H1 (cell line): Measurements from ENCODE around the gene CHRM4. TPM values are rescaled to one million over a fixed set of nuclear protein-coding genes. Genes with fewer than 3 reads are reported as not detected.

ENCODE experiments used
- CTCF ChIA-PET: fragments of 300-600 bp; sonication (Branson Sonifier 250); formaldehyde crosslinking; loops from one replicate; lab custom pipeline; 2021; ENCODE audit not compliant: partially characterized antibody; lab: Charles Lee
- POLR2A ChIA-PET: fragments of 300-600 bp; sonication (Branson Sonifier 250); formaldehyde crosslinking; loops from one replicate; lab custom pipeline; 2021; ENCODE audit warnings: inconsistent platforms; ENCODE audit not compliant: partially characterized antibody; lab: Charles Lee
- DNase-seq, 2 experiments: peaks; one replicate each; pipeline versions ENCODE4 v3.0.0 to v3.0.0-alpha.2; 2010 to 2022; ENCODE audit warnings: low spot score in 2 of 2, low read depth in 1 of 2, mixed read lengths in 1 of 2
- FAIRE-seq: peaks from 2 replicates; lab custom pipeline; 2011; peaks lifted over from hg19 to GRCh38; lab: Jason Lieb, UNC
- H2AFZ ChIP-seq: 2 replicates; pipeline ENCODE4 v1.8.1; 2012; ENCODE audit warnings: low read length, inconsistent platforms
- H2AK5ac ChIP-seq: 2 replicates; pipeline ENCODE4 v1.6.1; 2013; ENCODE audit warnings: low read depth, low read length
- H2BK120ac ChIP-seq: replicated peaks from 2 replicates; pipeline ENCODE3; 2013; ENCODE audit warnings: low read depth, low read length, inconsistent platforms
- H2BK12ac ChIP-seq: 2 replicates; pipeline ENCODE4 v1.6.1; 2013; ENCODE audit warnings: low read depth, low read length
- H2BK15ac ChIP-seq: 2 replicates; pipeline ENCODE4 v1.6.1; 2013; ENCODE audit warnings: low read length
- H2BK20ac ChIP-seq: 2 replicates; pipeline ENCODE4 v1.6.1; 2013; ENCODE audit warnings: low read length
- H2BK5ac ChIP-seq: 2 replicates; pipeline ENCODE4 v1.6.1; 2013; ENCODE audit warnings: low read depth, low read length
- H3K14ac ChIP-seq: 2 replicates; pipeline ENCODE4 v1.6.1; 2013; ENCODE audit warnings: inconsistent platforms; ENCODE audit not compliant: insufficient read length
- H3K18ac ChIP-seq: 2 replicates; pipeline ENCODE4 v1.6.1; 2013; ENCODE audit warnings: low read length; ENCODE audit errors: extremely low read depth
- H3K23ac ChIP-seq: 2 replicates; pipeline ENCODE4 v1.6.1; 2013; ENCODE audit warnings: inconsistent platforms; ENCODE audit not compliant: insufficient read length
- H3K23me2 ChIP-seq: 2 replicates; pipeline ENCODE4 v1.6.1; 2013; ENCODE audit warnings: low read depth, low read length
- H3K27ac ChIP-seq: 2 replicates; pipeline ENCODE4 v1.6.1; 2011; ENCODE audit warnings: low read depth, low read length, inconsistent platforms
- H3K27me3 ChIP-seq, 4 experiments: replicated peaks in 1 of 4; 1 replicate in 1 of 4; 2 replicates in 3 of 4; pipeline versions ENCODE4 v1.6.1 to v1.8.1; 2011 to 2013; ENCODE audit warnings: low read length in 3 of 4, mild to moderate bottlenecking in 3 of 4, inconsistent platforms in 2 of 4, mixed read lengths in 2 of 4, moderate library complexity in 1 of 4; ENCODE audit not compliant: control insufficient read depth in 3 of 4, insufficient read depth in 3 of 4; ENCODE audit errors: extremely low read depth in 1 of 4
- H3K36me3 ChIP-seq, 4 experiments: 2 replicates each; pipeline versions ENCODE4 v1.6.1 to v1.8.1; 2011 to 2013; ENCODE audit warnings: mild to moderate bottlenecking in 4 of 4, low read length in 3 of 4, moderate library complexity in 2 of 4, control low read depth in 1 of 4, inconsistent platforms in 1 of 4; ENCODE audit not compliant: insufficient read depth in 4 of 4, control insufficient read depth in 2 of 4
- H3K4ac ChIP-seq: replicated peaks from 2 replicates; pipeline ENCODE3; 2013; ENCODE audit warnings: low read length, low read depth, mixed read lengths, inconsistent platforms; ENCODE audit not compliant: insufficient read length
- H3K4me1 ChIP-seq, 4 experiments: replicated peaks in 1 of 4; 1 replicate in 1 of 4; 2 replicates in 3 of 4; pipeline versions ENCODE4 v1.6.1 to v1.8.1; 2011 to 2013; ENCODE audit warnings: low read length in 3 of 4, inconsistent platforms in 2 of 4, mixed read lengths in 1 of 4; ENCODE audit not compliant: insufficient read depth in 4 of 4, control insufficient read depth in 3 of 4
- H3K4me2 ChIP-seq, 2 experiments: 2 replicates each; pipeline versions ENCODE4 v1.6.1 to v1.8.1; 2011 to 2013; ENCODE audit warnings: low read depth in 2 of 2, low read length in 2 of 2, control low read depth in 1 of 2, inconsistent platforms in 1 of 2, mild to moderate bottlenecking in 1 of 2; ENCODE audit not compliant: insufficient read depth in 1 of 2
- H3K4me3 ChIP-seq, 4 experiments: fragments of 200-600, 300-600 bp in 1 of 4; sonication (generic), shearing (Covaris generic), sonication (Bioruptor Twin) in 1 of 4; 2 replicates each; pipeline versions ENCODE4 v1.5.1 to v1.8.1; 2011 to 2016; ENCODE audit warnings: low read length in 4 of 4, low read depth in 3 of 4, control low read depth in 2 of 4, inconsistent platforms in 2 of 4, mild to moderate bottlenecking in 2 of 4, mixed read lengths in 1 of 4, moderate library complexity in 1 of 4; ENCODE audit not compliant: insufficient read depth in 2 of 4; ENCODE audit errors: extremely low read depth in 1 of 4
- H3K56ac ChIP-seq: replicated peaks from 2 replicates; pipeline ENCODE3; 2013; ENCODE audit warnings: low read depth, mild to moderate bottlenecking, mixed read lengths, low read length, inconsistent platforms; ENCODE audit not compliant: insufficient read length
- H3K79me1 ChIP-seq: 2 replicates; pipeline ENCODE4 v1.6.1; 2013; ENCODE audit warnings: low read depth, low read length, control low read depth
- H3K79me2 ChIP-seq, 2 experiments: 2 replicates each; pipeline versions ENCODE4 v1.6.1 to v1.8.1; 2012 to 2013; ENCODE audit warnings: low read length in 2 of 2, mild to moderate bottlenecking in 2 of 2, inconsistent platforms in 1 of 2; ENCODE audit not compliant: insufficient read depth in 2 of 2, control insufficient read depth in 1 of 2
- H3K9ac ChIP-seq, 4 experiments: replicated peaks in 1 of 4; 1 replicate in 1 of 4; 2 replicates in 3 of 4; pipeline versions ENCODE4 v1.6.1 to v1.8.1; 2011 to 2013; ENCODE audit warnings: low read depth in 3 of 4, low read length in 3 of 4, control low read depth in 2 of 4, mild to moderate bottlenecking in 2 of 4, moderate library complexity in 2 of 4, inconsistent platforms in 1 of 4; ENCODE audit errors: extremely low read depth in 1 of 4
- H3K9me3 ChIP-seq, 2 experiments: 2 replicates each; pipeline versions ENCODE4 v1.6.1 to v1.8.1; 2012 to 2013; ENCODE audit warnings: mild to moderate bottlenecking in 2 of 2, moderate library complexity in 2 of 2, control low read depth in 1 of 2, inconsistent platforms in 1 of 2, low read depth in 1 of 2, low read length in 1 of 2, mixed read lengths in 1 of 2; ENCODE audit not compliant: insufficient read depth in 2 of 2
- H4K20me1 ChIP-seq, 2 experiments: replicated peaks in 1 of 2; 2 replicates each; pipeline versions ENCODE3 to v1.8.1; 2011 to 2013; ENCODE audit warnings: inconsistent platforms in 2 of 2, low read length in 2 of 2, mild to moderate bottlenecking in 1 of 2; ENCODE audit not compliant: insufficient read depth in 2 of 2, control insufficient read depth in 1 of 2
- H4K5ac ChIP-seq: 2 replicates; pipeline ENCODE4 v1.6.1; 2013; ENCODE audit warnings: low read length, low read depth, mixed read lengths, inconsistent platforms; ENCODE audit not compliant: insufficient read length
- H4K8ac ChIP-seq: 2 replicates; pipeline ENCODE4 v1.8.0; 2013; ENCODE audit warnings: mild to moderate bottlenecking, moderate library complexity, low read length, inconsistent platforms; ENCODE audit not compliant: insufficient read depth; ENCODE audit errors: extremely low read depth
- H4K91ac ChIP-seq: replicated peaks from 2 replicates; pipeline ENCODE3; 2013; ENCODE audit warnings: low read length, mixed read lengths, inconsistent platforms; ENCODE audit not compliant: insufficient read length
- BCL11A ChIP-seq, 2 experiments: IDR thresholded peaks; one replicate each; pipeline ENCODE4 v1.6.1; 2011; ENCODE audit warnings: low read depth in 2 of 2, low read length in 2 of 2, mild to moderate bottlenecking in 2 of 2
- BRCA1 ChIP-seq: IDR thresholded peaks from 2 replicates; pipeline ENCODE4 v1.6.1; 2012; ENCODE audit warnings: low read depth, low read length, improper control_type of control experiment
- CBX8 ChIP-seq: fragments of 300-800, 300-1000 bp; sonication (generic); IDR thresholded peaks from 2 replicates; pipeline ENCODE4 v1.7.1; 2016; ENCODE audit warnings: low read depth, low read length, borderline replicate concordance
- EGR1 ChIP-seq: IDR thresholded peaks from 2 replicates; pipeline ENCODE4 v1.6.1; 2011; ENCODE audit warnings: low read depth, low read length, borderline replicate concordance
- HDAC2 ChIP-seq, 2 experiments: fragments of 300-600 bp in 1 of 2; sonication (generic) in 1 of 2; IDR thresholded peaks; 2 replicates each; pipeline ENCODE4 v1.6.1; 2011 to 2012; ENCODE audit warnings: low read depth in 2 of 2, low read length in 2 of 2, mild to moderate bottlenecking in 2 of 2, moderate library complexity in 2 of 2, borderline replicate concordance in 1 of 2, inconsistent platforms in 1 of 2
- NANOG ChIP-seq: IDR thresholded peaks from 2 replicates; pipeline ENCODE4 v1.6.1; 2011; ENCODE audit warnings: low read length, low read depth, mild to moderate bottlenecking, inconsistent platforms; ENCODE audit not compliant: insufficient read depth, poor library complexity, severe bottlenecking
- RXRA ChIP-seq: IDR thresholded peaks from 2 replicates; pipeline ENCODE4 v1.6.1; 2011; ENCODE audit warnings: low read depth, mild to moderate bottlenecking, low read length, moderate library complexity; ENCODE audit not compliant: insufficient read depth
- SP4 ChIP-seq: IDR thresholded peaks from 2 replicates; pipeline ENCODE4 v1.6.1; 2012; ENCODE audit warnings: low read length, inconsistent platforms
- ZNF274 ChIP-seq: IDR thresholded peaks from 2 replicates; pipeline ENCODE4 v1.7.0; 2012; ENCODE audit warnings: low read length, borderline replicate concordance; ENCODE audit errors: extremely low read depth
- WGBS, 2 experiments: shearing (Covaris generic) in 1 of 2; methylation state at CpG; one replicate each; pipeline versions ENCODE4 v1.1.6 to v1.1.7; 2013 to 2015; ENCODE audit warnings: low lambda C conversion rate in 2 of 2, mixed read lengths in 2 of 2, inconsistent platforms in 1 of 2, low coverage in 1 of 2, missing lambda C conversion rate in 1 of 2; ENCODE audit not compliant: insufficient replicate concordance in 2 of 2, insufficient coverage in 1 of 2, insufficient read length in 1 of 2; ENCODE audit errors: extremely low coverage in 1 of 2, missing lambda C conversion rate in 1 of 2; 5-methylcytosine and 5-hydroxymethylcytosine counted together
- polyA plus RNA-seq, 7 experiments: library from polyadenylated mRNA; depleted of rRNA in 3 of 7; stranded (reverse) in 5 of 7; unstranded in 2 of 7; fragments of >200 nt in 5 of 7; fragments of 200-250 nt in 2 of 7; gene quantifications; 1 replicate in 5 of 7; 2 replicates in 1 of 7; 4 replicates in 1 of 7; pipeline versions ENCODE4 v1.2.1 to v1.2.3, GENCODE V29; 2011 to 2013; ENCODE audit warnings: missing spikeins in 2 of 7, mixed read lengths in 2 of 7
- total RNA-seq: library from RNA; stranded (reverse); fragmentation: NEBNext Ultra II Directional; extraction: Animal tissue kit (Norgen Biotek cat#: 25700); gene quantifications from 2 replicates; pipeline ENCODE4 v1.2.1, GENCODE V29; 2021
- TF ChIP-seq, protein P1 (sequence below): IDR thresholded peaks from 2 replicates; pipeline ENCODE4 v1.6.1; 2012; ENCODE audit warnings: inconsistent platforms

The CHRM4 gene
- total and polyA plus RNA-seq, 2 of the 8 experiments (the other 6 are each of a cell fraction or from before 2014, with no cell fraction given) = 1.1 to 1.3 TPM

DNA sequence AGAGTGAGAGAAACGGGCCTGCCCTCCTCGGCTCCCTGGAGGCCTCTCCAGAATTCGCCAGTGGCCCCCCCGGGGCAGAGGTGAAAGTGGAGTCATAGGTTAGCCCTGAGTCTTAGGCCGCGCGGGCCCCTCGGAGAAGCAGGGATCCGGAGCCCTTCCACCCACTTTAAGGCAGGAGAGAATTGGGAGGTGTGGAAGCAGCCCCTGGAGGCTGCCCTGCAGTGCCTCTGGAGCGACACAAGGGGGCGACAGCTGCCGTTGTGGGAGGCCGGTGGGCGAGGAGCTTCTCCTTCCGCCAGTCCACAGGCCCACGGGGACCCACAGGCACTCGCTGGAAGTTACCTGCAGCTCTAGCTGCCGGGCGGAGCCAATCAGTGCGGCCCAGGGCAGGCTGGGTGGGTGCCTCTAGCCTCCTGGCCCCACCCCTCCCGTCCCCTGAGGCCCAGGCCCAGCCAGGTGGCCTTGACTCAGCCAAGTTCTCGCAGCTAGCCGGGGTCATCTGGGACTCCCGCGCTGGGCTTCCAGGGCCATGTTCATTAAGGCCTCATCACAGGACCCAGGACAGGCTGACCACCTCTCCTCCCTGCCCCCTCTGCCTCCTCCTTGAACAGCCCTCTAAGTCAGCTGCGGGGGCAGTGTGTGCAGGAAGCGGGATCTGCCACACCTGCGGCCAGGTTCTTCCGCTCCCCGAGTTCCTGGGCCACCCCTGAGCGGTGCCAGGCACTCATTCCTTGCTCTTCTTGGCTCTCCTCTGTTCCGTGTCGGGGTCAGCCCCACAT, 39.3 kb downstream of the CHRM4 start:
- Histone ChIP-seq H2BK15ac (peak overlapping the region; percentile 65; the same call in 1 of the 2 replicates), H2AFZ (no peak overlapping the region), H3K27me3 (no peaks in the 10 kb centered on the region), H3K36me3 (no peaks in the 10 kb centered on the region), H4K20me1 (peaks cover 15 to 39% of the 10 kb centered on the region in 2 experiments), H3K18ac (peak overlapping the region; percentile 51; the same call in 1 of the 2 replicates), H3K27ac (peak overlapping the region; percentile 29; the same call in 1 of the 2 replicates), H3K14ac (no peak overlapping the region), H2BK5ac (peak overlapping the region; percentile 48), H3K56ac (no peak overlapping the region), H3K4ac (no peak overlapping the region), H4K8ac (no peak overlapping the region), H3K79me1 (peaks cover 28% of the 10 kb centered on the region), H3K9me3 (no peaks in the 10 kb centered on the region), H3K4me1 (peaks cover 7 to 38% (median 29%) of the 10 kb centered on the region in 4 experiments), H2BK12ac (no peak overlapping the region), H3K4me2 (peak overlapping the region in 1 of 2 experiments; percentile 18; a peak in 1 of 4 replicates), H2AK5ac (no peak overlapping the region), H3K23ac (no peak overlapping the region), H2BK20ac (no peak overlapping the region), H3K79me2 (peaks cover 0 to 83% of the 10 kb centered on the region in 2 experiments; a peak in 3 of 4 replicates), H4K91ac (no peak overlapping the region), H3K4me3 (no peak overlapping the region), H3K23me2 (peaks cover 6% of the 10 kb centered on the region), H4K5ac (no peak overlapping the region), H2BK120ac (no peak overlapping the region), H3K9ac (no peak overlapping the region)
- FAIRE-seq (no peak), DNase-seq (peak in 1 of 2 experiments; percentile 92)
- CTCF ChIA-PET = interaction anchor here (0.5 to 44.5 kb wide), 35 partner anchors 8 to 471 kb away, joined by 3 to 1004 read pairs (median 4); partner anchors contain the start of genes DGKZ and MDK
- 59% methylated on average over 29 of the region's 33 CpGs; no CpG with 5 or more reads in 1 of the 2 experiments for WGBS, 2 experiments
- POLR2A ChIA-PET = interaction anchor here (0.8 to 8.1 kb wide), 13 partner anchors 8 to 242 kb away, joined by 3 to 69 read pairs (median 4); partner anchors contain the start of gene AMBRA1
- TF ChIP-seq, protein P1, sequence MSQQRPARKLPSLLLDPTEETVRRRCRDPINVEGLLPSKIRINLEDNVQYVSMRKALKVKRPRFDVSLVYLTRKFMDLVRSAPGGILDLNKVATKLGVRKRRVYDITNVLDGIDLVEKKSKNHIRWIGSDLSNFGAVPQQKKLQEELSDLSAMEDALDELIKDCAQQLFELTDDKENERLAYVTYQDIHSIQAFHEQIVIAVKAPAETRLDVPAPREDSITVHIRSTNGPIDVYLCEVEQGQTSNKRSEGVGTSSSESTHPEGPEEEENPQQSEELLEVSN = no peak
- TF ChIP-seq NANOG (no peak), RXRA (no peak), CBX8 (no peak), ZNF274 (no peak), HDAC2 (IDR thresholded peaks at IDR 0.05; ENCODE audit: borderline replicate concordance in 1 of 2, low read depth in 2 of 2, low read length in 2 of 2) (peak in 1 of 2 experiments; percentile 81; a peak in 1 of 4 replicates), BCL11A (IDR thresholded peaks at IDR 0.05; ENCODE audit: low read depth in 2 of 2, low read length in 2 of 2) (no peak), EGR1 (peak; percentile 55), BRCA1 (no peak), SP4 (no peak)
